Caco-2 (cell line): ENCODE measurements around the gene REELD1. TPM values are rescaled to one million over a fixed set of nuclear protein-coding genes. Genes with fewer than 3 reads are reported as not detected.

Experiments
- BruUV-seq: library from RNA; stranded (reverse); fragments of 400-500 nt; replicated peaks from 2 replicates; lab custom pipeline; 2021; lab: Mats Ljungman, UMichigan
- CTCF ChIA-PET: fragments of 300-600 bp; sonication (Branson Sonifier 250); formaldehyde crosslinking; loops from one replicate; lab custom pipeline; 2022; ENCODE audit warnings: antibody characterized with exemption; lab: Charles Lee
- POLR2A ChIA-PET: fragments of 300-600 bp; sonication (Branson Sonifier 250); formaldehyde crosslinking; loops from one replicate; lab custom pipeline; 2022; ENCODE audit warnings: antibody characterized with exemption; lab: Charles Lee
- DNase-seq, 2 experiments: peaks; one replicate each; pipeline versions ENCODE4 v3.0.0 to v3.0.0-alpha.2; 2020 to 2022
- H3K27me3 ChIP-seq: replicated peaks from 2 replicates; pipeline ENCODE4 v1.6.0; 2011; ENCODE audit warnings: low read length; ENCODE audit not compliant: control insufficient read depth, insufficient read depth
- H3K36me3 ChIP-seq: 2 replicates; pipeline ENCODE4 v1.5.1; 2011; ENCODE audit warnings: low read length; ENCODE audit not compliant: control insufficient read depth, insufficient read depth
- H3K4me1 ChIP-seq: fragments of 250-450 bp; sonication (Bioruptor Pico); 2 replicates; pipeline ENCODE4 v1.5.1; 2020; ENCODE audit warnings: mild to moderate bottlenecking
- H3K4me3 ChIP-seq: 2 replicates; pipeline ENCODE4 v1.5.1; 2011; ENCODE audit warnings: low read depth, mild to moderate bottlenecking, control low read depth, low read length
- H3K9me3 ChIP-seq: fragments of 250-450 bp; sonication (Bioruptor Pico); 2 replicates; pipeline ENCODE4 v1.5.1; 2020; ENCODE audit warnings: mild to moderate bottlenecking, moderate library complexity
- H3K27ac Mint-ChIP-seq: one replicate; pipeline ENCODE4 v1.8.0; 2022; ENCODE audit warnings: mixed read lengths; ENCODE audit not compliant: unreplicated experiment
- H3K27me3 Mint-ChIP-seq: one replicate; pipeline ENCODE4 v1.8.0; 2022; ENCODE audit warnings: mixed read lengths; ENCODE audit not compliant: insufficient read depth, unreplicated experiment
- H3K36me3 Mint-ChIP-seq: one replicate; pipeline ENCODE4 v1.8.0; 2022; ENCODE audit warnings: mild to moderate bottlenecking, mixed read lengths; ENCODE audit not compliant: insufficient read depth, unreplicated experiment
- H3K4me1 Mint-ChIP-seq: one replicate; pipeline ENCODE4 v1.8.0; 2022; ENCODE audit warnings: low read depth, mixed read lengths; ENCODE audit not compliant: unreplicated experiment
- H3K4me3 Mint-ChIP-seq: one replicate; pipeline ENCODE4 v1.8.0; 2022; ENCODE audit warnings: mild to moderate bottlenecking, moderate library complexity, mixed read lengths; ENCODE audit not compliant: unreplicated experiment
- H3K9me3 Mint-ChIP-seq: one replicate; pipeline ENCODE4 v1.8.0; 2022; ENCODE audit warnings: mixed read lengths; ENCODE audit not compliant: unreplicated experiment
- intact Hi-C: fragments of 100-400 bp; cut with micrococcal nuclease; formaldehyde crosslinking; loops from one replicate; pipeline ENCODE4 v1.10.0; 2022; ENCODE audit not compliant: unreplicated experiment
- total RNA-seq: library from RNA; stranded (reverse); gene quantifications from 2 replicates; pipeline ENCODE4 v1.2.3, GENCODE V29; 2022
- TF ChIP-seq, protein P1 (sequence below), 2 experiments: fragments of 200-600 bp in 1 of 2; IDR thresholded peaks; 1 replicate in 1 of 2; 2 replicates in 1 of 2; pipeline versions ENCODE4 v1.5.1 to v1.8.0; 2011 to 2022; ENCODE audit warnings: antibody characterized with exemption in 1 of 2, control low read depth in 1 of 2, inconsistent platforms in 1 of 2, low read depth in 1 of 2, low read length in 1 of 2, mild to moderate bottlenecking in 1 of 2, moderate library complexity in 1 of 2; ENCODE audit not compliant: insufficient read depth in 1 of 2, severe bottlenecking in 1 of 2, unreplicated experiment in 1 of 2

Gene REELD1
- total RNA-seq, 1 experiment from 2014 or later: not detected

DNA sequence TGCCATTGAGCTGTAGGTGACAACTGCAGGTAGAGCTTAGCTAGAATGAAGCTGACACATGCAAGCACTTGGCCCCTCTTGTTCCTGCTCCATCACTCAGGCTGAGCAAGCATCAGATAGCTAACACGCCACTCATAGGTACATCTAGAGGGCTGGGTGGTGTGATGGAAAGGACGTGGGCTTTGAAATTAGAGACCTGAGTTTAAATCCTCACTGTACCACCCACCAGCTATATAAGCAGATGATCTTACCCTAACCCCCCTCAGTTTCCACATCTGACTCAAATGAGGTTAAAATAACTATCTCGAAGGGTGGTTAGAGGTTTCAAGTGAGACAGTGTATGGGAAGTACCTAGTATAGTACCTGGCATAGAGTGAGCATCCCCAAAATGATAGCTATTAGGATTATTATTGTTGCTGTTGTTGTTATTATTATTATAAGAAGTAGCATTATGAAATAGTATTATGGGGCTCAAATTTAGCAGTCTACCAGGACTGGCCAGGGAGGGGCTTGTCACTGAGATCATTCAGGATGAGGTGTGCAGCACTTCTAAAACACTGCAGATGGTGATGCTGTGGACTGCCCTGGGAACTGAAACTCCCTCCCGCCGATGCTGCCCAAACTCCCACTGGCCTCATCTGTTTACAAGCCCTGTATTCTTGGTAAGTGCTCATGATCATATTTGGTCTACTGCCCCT lies 59.0 kb downstream of the REELD1 start:
- DNase-seq: no peak
- Histone ChIP-seq H3K9me3 (no peaks in the 10 kb centered on the region), H3K4me3 (no peak overlapping the region), H3K27me3 (no peaks in the 10 kb centered on the region), H3K4me1 (no peaks in the 10 kb centered on the region), H3K36me3 (no peaks in the 10 kb centered on the region)
- no TSS peak for BruUV-seq
- intact Hi-C loops: no loop called here
- POLR2A ChIA-PET: no interaction called here
- H3K36me3 Mint-ChIP-seq: no peaks in the 10 kb centered on the region
- no peak overlapping the region for H3K27ac Mint-ChIP-seq
- TF ChIP-seq, protein P1, sequence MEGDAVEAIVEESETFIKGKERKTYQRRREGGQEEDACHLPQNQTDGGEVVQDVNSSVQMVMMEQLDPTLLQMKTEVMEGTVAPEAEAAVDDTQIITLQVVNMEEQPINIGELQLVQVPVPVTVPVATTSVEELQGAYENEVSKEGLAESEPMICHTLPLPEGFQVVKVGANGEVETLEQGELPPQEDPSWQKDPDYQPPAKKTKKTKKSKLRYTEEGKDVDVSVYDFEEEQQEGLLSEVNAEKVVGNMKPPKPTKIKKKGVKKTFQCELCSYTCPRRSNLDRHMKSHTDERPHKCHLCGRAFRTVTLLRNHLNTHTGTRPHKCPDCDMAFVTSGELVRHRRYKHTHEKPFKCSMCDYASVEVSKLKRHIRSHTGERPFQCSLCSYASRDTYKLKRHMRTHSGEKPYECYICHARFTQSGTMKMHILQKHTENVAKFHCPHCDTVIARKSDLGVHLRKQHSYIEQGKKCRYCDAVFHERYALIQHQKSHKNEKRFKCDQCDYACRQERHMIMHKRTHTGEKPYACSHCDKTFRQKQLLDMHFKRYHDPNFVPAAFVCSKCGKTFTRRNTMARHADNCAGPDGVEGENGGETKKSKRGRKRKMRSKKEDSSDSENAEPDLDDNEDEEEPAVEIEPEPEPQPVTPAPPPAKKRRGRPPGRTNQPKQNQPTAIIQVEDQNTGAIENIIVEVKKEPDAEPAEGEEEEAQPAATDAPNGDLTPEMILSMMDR (IDR thresholded peaks at IDR 0.05; ENCODE audit: insufficient read depth in 1 of 2, low read depth in 1 of 2, low read length in 1 of 2, severe bottlenecking in 1 of 2, unreplicated experiment in 1 of 2): no peak
- no peaks in the 10 kb centered on the region for H3K9me3 Mint-ChIP-seq
- no peak overlapping the region for H3K4me3 Mint-ChIP-seq
- H3K4me1 Mint-ChIP-seq: no peaks in the 10 kb centered on the region
- H3K27me3 Mint-ChIP-seq: no peaks in the 10 kb centered on the region
- CTCF ChIA-PET: no interaction called here

DNA sequence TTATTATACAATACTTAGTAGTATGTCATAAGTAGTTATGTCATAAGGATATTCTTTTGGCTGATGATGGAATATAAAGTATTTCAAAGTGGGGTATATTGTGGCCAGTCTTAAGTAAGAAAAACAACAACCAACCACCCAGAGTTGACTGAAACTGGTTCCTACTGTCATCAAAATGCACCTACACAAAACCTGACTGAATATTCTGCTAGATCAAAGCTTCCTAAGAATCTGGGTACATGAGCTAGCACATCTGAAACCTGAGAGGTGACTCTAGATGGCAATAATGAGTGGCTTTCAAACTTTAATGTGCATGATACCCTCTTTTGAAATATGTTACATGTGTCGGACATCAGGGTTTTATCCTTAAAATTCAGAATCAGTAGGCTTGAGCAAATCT lies 60.4 kb downstream of the REELD1 start:
- no peak overlapping the region for H3K4me3 ChIP-seq
- POLR2A ChIA-PET: no interaction called here
- intact Hi-C loops: no loop called here
- H3K4me1 Mint-ChIP-seq: no peaks in the 10 kb centered on the region
- no TSS peak for BruUV-seq
- H3K27ac Mint-ChIP-seq: no peak overlapping the region
- CTCF ChIA-PET: no interaction called here
- TF ChIP-seq, protein P1 (IDR thresholded peaks at IDR 0.05; ENCODE audit: insufficient read depth in 1 of 2, low read depth in 1 of 2, low read length in 1 of 2, severe bottlenecking in 1 of 2, unreplicated experiment in 1 of 2): no peak
- H3K36me3 ChIP-seq: no peaks in the 10 kb centered on the region
- H3K36me3 Mint-ChIP-seq: no peaks in the 10 kb centered on the region
- no peaks in the 10 kb centered on the region for H3K27me3 Mint-ChIP-seq
- H3K9me3 Mint-ChIP-seq: no peaks in the 10 kb centered on the region
- H3K4me3 Mint-ChIP-seq: no peak overlapping the region
- no peaks in the 10 kb centered on the region for H3K27me3 ChIP-seq
- H3K4me1 ChIP-seq: no peaks in the 10 kb centered on the region
- DNase-seq: no peak
- H3K9me3 ChIP-seq: no peaks in the 10 kb centered on the region

DNA sequence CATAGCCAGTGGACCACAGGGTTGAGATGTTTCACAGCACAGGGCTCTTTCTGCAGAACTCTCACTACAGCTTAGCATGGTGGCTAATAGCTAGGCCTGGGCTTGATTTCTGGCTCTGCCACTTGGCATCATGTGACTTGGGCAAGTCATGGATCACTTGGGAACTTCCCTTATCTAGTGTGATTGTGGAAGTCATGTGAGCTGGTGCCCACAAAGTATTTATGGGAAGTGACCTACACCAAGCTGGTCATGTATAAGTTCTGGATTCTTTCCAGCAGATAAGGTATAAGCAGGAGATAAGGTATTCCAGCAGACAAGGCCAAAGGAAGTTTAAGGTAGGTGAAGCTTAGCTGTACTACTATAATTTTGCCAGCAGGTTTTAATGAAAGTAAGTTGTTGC lies 61.0 kb downstream of the REELD1 start:
- no peak overlapping the region for H3K27ac Mint-ChIP-seq
- H3K9me3 ChIP-seq: no peaks in the 10 kb centered on the region
- no peaks in the 10 kb centered on the region for H3K36me3 Mint-ChIP-seq
- POLR2A ChIA-PET: no interaction called here
- no peaks in the 10 kb centered on the region for H3K27me3 Mint-ChIP-seq
- intact Hi-C loops: no loop called here
- no TSS peak for BruUV-seq
- DNase-seq: no peak
- TF ChIP-seq, protein P1 (IDR thresholded peaks at IDR 0.05; ENCODE audit: insufficient read depth in 1 of 2, low read depth in 1 of 2, low read length in 1 of 2, severe bottlenecking in 1 of 2, unreplicated experiment in 1 of 2): no peak
- no peak overlapping the region for H3K4me3 ChIP-seq
- no peaks in the 10 kb centered on the region for H3K36me3 ChIP-seq
- H3K4me1 ChIP-seq: no peaks in the 10 kb centered on the region
- H3K9me3 Mint-ChIP-seq: no peaks in the 10 kb centered on the region
- no peaks in the 10 kb centered on the region for H3K27me3 ChIP-seq
- CTCF ChIA-PET: no interaction called here
- no peaks in the 10 kb centered on the region for H3K4me1 Mint-ChIP-seq
- H3K4me3 Mint-ChIP-seq: no peak overlapping the region
